Right cardiac atrium (tissue), 5 donors: ENCODE data around the gene MACROD1. TPM values are rescaled to one million over a fixed set of nuclear protein-coding genes. Genes with fewer than 3 reads are reported as not detected.
"Not testable (repeated sequence)": the region's sequence is repeated elsewhere in the genome, so short reads cannot be mapped to it uniquely, and the experiment has no call there.

Source experiments
- ATAC-seq, 2 donors: fragments of 200-7000 bp; cut with Tn5 transposase; one replicate each; pipeline versions ENCODE4 v1.8.0 to v1.9.1; 2020; ENCODE audit warnings: moderate library complexity in 2 of 2, mild to moderate bottlenecking in 1 of 2
- DNase-seq, 3 donors: peaks; one replicate each; pipeline ENCODE4 v3.0.0-alpha.2; 2020
- H3K27ac ChIP-seq: one replicate; pipeline ENCODE4 v1.5.1; 2013; ENCODE audit warnings: mild to moderate bottlenecking, low read length, control low read depth, moderate library complexity
- H3K27me3 ChIP-seq: one replicate; pipeline ENCODE4 v1.6.1; 2013; ENCODE audit not compliant: control insufficient read depth, insufficient read depth
- H3K4me1 ChIP-seq: one replicate; pipeline ENCODE4 v1.6.1; 2013; ENCODE audit warnings: low read length; ENCODE audit not compliant: control insufficient read depth, insufficient read depth
- H3K4me3 ChIP-seq: one replicate; pipeline ENCODE4 v1.5.1; 2013; ENCODE audit warnings: low read length, control low read depth
- H3K9me3 ChIP-seq: one replicate; pipeline ENCODE4 v1.6.1; 2013; ENCODE audit warnings: low read length; ENCODE audit not compliant: control insufficient read depth
- WGBS: extraction: QIAGEN DNeasy Blood & Tissue Kit; methylation state at CpG from one replicate; pipeline ENCODE4 v1.1.7; 2013; 5-methylcytosine and 5-hydroxymethylcytosine counted together
- intact Hi-C, 4 donors: fragments of 100-400 bp; cut with DNase I; formaldehyde crosslinking; loops; one replicate each; pipeline versions ENCODE4 v1.11.0 to v1.14.0; 2022 to 2023
- polyA plus RNA-seq: library from polyadenylated mRNA; stranded (reverse); fragments of 200-250 nt; gene quantifications from one replicate; pipeline ENCODE4 v1.2.3, GENCODE V29; 2013
- total RNA-seq, 4 donors: library from RNA; stranded (reverse); fragmentation: NEBNext Ultra II Directional; extraction: Animal tissue kit (Norgen Biotek cat#: 25700); gene quantifications; one replicate each; pipeline ENCODE4 v1.2.1, GENCODE V29; 2021
- donor health status: healthy with polysubstance abuse.
- donor health status: DM: no; HTN: yes; CAD: no.
- donor health status: DM: no; HTN: no; CAD: no.
- donor health status: DM: no; HTN: yes; CAD: no; lungs with severe emphysema.
- donor health status: DM: yes; HTN: yes; CAD: no.

MACROD1 gene
- total and polyA plus RNA-seq, 5 donors: 40.4 to 63.8 (median 60.2) TPM

GRCh38 chr11:64057890-64058289 is 108.0 kb downstream of the MACROD1 start:
- no peaks in the 10 kb centered on the region for H3K27me3 ChIP-seq
- H3K4me3 ChIP-seq: no peak overlapping the region
- peaks cover 5% of the 10 kb centered on the region for H3K4me1 ChIP-seq
- peak overlapping the region; percentile 10 for H3K27ac ChIP-seq
- intact Hi-C loops: no loop called here
- WGBS: 92% methylated on average over 10 of the region's 10 CpGs
- ATAC-seq: no peak
- no peak for DNase-seq
- no peaks in the 10 kb centered on the region for H3K9me3 ChIP-seq

DNA sequence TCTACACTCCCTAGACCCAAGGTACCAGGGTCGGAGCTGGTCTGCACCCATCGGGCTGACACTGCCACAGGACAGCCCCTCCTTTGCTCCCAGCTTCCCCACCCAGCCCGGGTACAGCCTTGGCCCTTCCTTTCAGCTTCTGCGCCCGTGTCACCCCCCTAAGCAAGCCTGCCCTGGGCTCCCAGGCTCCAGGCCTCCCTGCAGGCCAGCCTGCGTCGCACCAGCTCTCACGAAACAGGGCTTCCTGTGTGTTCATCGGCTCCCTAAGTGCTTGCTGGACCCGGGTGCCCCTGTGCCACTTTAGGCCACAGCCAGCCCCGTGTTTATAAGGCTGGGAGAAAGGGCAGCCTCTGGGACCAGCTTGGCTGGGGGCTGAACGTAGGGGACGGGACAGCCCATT is 109.1 kb downstream of the MACROD1 start:
- Histone ChIP-seq H3K4me3 (no peak overlapping the region), H3K27me3 (no peaks in the 10 kb centered on the region), H3K27ac (no peak overlapping the region), H3K9me3 (no peaks in the 10 kb centered on the region), H3K4me1 (peaks cover 5% of the 10 kb centered on the region)
- intact Hi-C loops: no loop called here
- DNase-seq: no peak
- no peak for ATAC-seq
- WGBS: 84% methylated on average over 13 of the region's 13 CpGs

GRCh38 chr11:64056213-64056785 is 109.6 kb downstream of the MACROD1 start:
- H3K27ac ChIP-seq: no peak overlapping the region
- no peak overlapping the region for H3K4me3 ChIP-seq
- DNase-seq (peak in 1 of 3 donors; percentile 52), ATAC-seq (no peak)
- WGBS: 63% methylated on average over 15 of the region's 15 CpGs
- intact Hi-C loops: no loop called here
- H3K27me3 ChIP-seq: no peaks in the 10 kb centered on the region
- no peaks in the 10 kb centered on the region for H3K9me3 ChIP-seq
- peaks cover 4% of the 10 kb centered on the region for H3K4me1 ChIP-seq

- peak; percentile 64 to 88 (median 83) for DNase-seq
- intact Hi-C loops: no loop called here
- no peaks in the 10 kb centered on the region for H3K9me3 ChIP-seq
- H3K4me3 ChIP-seq: no peak overlapping the region
- peak overlapping the region; percentile 61 for H3K27ac ChIP-seq
- ATAC-seq: peak; percentile 65 to 68
- no peaks in the 10 kb centered on the region for H3K27me3 ChIP-seq
- H3K4me1 ChIP-seq: peaks cover 2% of the 10 kb centered on the region
- 46% methylated on average over 8 of the region's 8 CpGs for whole genome bisulfite sequencing
Observed at GRCh38 chr11:64055077-64055476, 110.8 kb downstream of the MACROD1 start.

- no peak for DNase-seq
- intact Hi-C loops: no loop called here
- ATAC-seq: no peak
- Histone ChIP-seq H3K27me3 (no peaks in the 10 kb centered on the region), H3K4me1 (peaks cover 2% of the 10 kb centered on the region), H3K9me3 (no peaks in the 10 kb centered on the region), H3K4me3 (no peak overlapping the region), H3K27ac (no peak overlapping the region)
- WGBS: 77% methylated on average over 15 of the region's 15 CpGs
Observed at GRCh38 chr11:64053699-64054098, 112.2 kb downstream of the MACROD1 start.

GRCh38 chr11:64052938-64053622 is 112.8 kb downstream of the MACROD1 start:
- no peak overlapping the region for H3K4me3 ChIP-seq
- DNase-seq (no peak), ATAC-seq (no peak)
- no peak overlapping the region for H3K27ac ChIP-seq
- no peaks in the 10 kb centered on the region for H3K9me3 ChIP-seq
- no peaks in the 10 kb centered on the region for H3K27me3 ChIP-seq
- 85% methylated on average over 11 of the region's 11 CpGs for WGBS
- intact Hi-C loops: no loop called here
- peaks cover 2% of the 10 kb centered on the region for H3K4me1 ChIP-seq

GRCh38 chr11:64052436-64052835 is 113.5 kb downstream of the MACROD1 start:
- Histone ChIP-seq H3K4me3 (no peak overlapping the region), H3K27ac (no peak overlapping the region), H3K9me3 (no peaks in the 10 kb centered on the region), H3K4me1 (peaks cover 2% of the 10 kb centered on the region), H3K27me3 (no peaks in the 10 kb centered on the region)
- ATAC-seq (no peak), DNase-seq (no peak)
- WGBS: 94% methylated on average over 2 of the region's 2 CpGs
- intact Hi-C loops: no loop called here

- Histone ChIP-seq H3K27me3 (no peaks in the 10 kb centered on the region), H3K4me3 (no peak overlapping the region), H3K4me1 (peaks cover 2% of the 10 kb centered on the region), H3K27ac (no peak overlapping the region), H3K9me3 (no peaks in the 10 kb centered on the region)
- no peak for DNase-seq
- intact Hi-C loops: no loop called here
- ATAC-seq: no peak
- 93% methylated on average over 19 of the region's 19 CpGs for WGBS
Observed at GRCh38 chr11:64051297-64051696, 114.6 kb downstream of the MACROD1 start.

DNA sequence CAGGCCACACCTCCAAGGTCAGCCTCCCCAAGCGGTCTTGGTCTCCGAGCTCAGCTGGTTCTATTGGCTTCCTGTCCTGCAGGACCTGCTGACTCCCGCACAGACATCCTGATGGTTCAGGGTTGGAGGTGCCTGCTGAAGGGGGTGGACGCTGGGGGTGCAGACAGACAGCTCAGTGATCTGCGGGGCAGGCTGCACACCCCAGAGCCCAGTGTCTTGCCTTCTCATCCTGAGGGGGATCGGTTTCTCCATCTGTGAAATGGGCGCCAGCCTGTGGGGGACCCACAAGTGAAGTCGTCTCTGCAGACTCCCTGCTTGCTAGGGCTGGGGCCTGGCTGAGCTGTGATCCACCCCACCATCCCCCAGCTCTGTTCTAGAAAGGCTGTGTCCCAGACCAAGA is 116.4 kb downstream of the MACROD1 start:
- Histone ChIP-seq H3K27me3 (no peaks in the 10 kb centered on the region), H3K27ac (no peak overlapping the region), H3K9me3 (no peaks in the 10 kb centered on the region), H3K4me1 (no peaks in the 10 kb centered on the region), H3K4me3 (no peak overlapping the region)
- ATAC-seq (no peak), DNase-seq (no peak)
- WGBS: 91% methylated on average over 8 of the region's 8 CpGs
- intact Hi-C loops: no loop called here

DNA sequence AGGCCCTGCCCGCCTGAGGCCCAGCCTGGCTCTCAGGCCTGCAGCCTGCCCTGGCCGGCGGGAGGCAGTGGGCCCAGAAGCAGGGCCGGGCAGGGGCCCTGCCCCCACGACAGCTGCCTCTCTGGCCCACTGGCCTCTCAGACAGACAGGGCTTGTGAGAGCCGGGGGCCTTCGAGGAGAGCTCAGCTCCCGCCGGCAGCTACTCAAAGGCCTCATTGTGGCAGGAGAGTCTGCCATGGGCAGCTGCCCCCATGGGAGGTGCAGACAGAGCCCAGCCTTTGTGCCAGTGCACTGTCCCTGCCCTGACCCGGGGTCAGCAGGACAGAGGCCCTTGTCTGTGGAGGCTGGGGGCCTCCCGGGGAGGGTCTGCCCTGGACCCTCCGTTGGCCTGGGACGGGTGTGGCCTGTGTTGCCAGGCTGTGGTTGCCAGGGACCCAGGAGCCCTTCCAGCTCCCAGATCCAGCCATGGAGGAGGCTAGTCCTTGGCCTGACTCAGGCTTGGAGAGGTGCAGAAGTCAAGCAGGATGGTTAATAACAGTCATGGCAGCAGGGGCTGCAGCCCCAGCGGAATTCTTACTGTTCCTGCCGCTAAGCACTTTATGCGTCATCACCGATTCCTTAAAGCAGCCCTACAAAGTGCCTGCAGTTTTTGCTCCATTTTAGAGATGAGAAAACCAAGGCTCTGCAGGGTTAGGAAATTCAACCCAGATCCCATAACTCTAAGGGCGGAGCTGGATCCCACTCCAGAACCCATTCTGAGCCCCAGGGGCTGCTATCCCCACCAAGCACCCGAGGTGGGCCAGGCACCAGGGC is 117.7 kb downstream of the MACROD1 start:
- Histone ChIP-seq H3K27ac (no peak overlapping the region), H3K9me3 (no peaks in the 10 kb centered on the region), H3K4me1 (no peaks in the 10 kb centered on the region), H3K27me3 (no peaks in the 10 kb centered on the region), H3K4me3 (no peak overlapping the region)
- WGBS: 74% methylated on average over 19 of the region's 19 CpGs
- intact Hi-C loops: no loop called here
- DNase-seq (peak in 1 of 3 donors; percentile 71), ATAC-seq (peak; percentile 26 to 51)

GRCh38 chr11:64047373-64047772 is 118.5 kb downstream of the MACROD1 start:
- DNase-seq, H3K4me3 ChIP-seq, ATAC-seq, H3K27me3 ChIP-seq, H3K27ac ChIP-seq, H3K9me3 ChIP-seq, intact Hi-C loops, H3K4me1 ChIP-seq: not testable (repeated sequence)
- 93% methylated on average over 8 of the region's 8 CpGs for WGBS
